ENCODE measurements around the gene ZNF568. TPM values are rescaled to one million over a fixed set of nuclear protein-coding genes. Genes with fewer than 3 reads are reported as not detected.

Gene ZNF568
- total RNA-seq, 2 experiments from 2014 or later, result 13.2 to 14.7 TPM

DNA sequence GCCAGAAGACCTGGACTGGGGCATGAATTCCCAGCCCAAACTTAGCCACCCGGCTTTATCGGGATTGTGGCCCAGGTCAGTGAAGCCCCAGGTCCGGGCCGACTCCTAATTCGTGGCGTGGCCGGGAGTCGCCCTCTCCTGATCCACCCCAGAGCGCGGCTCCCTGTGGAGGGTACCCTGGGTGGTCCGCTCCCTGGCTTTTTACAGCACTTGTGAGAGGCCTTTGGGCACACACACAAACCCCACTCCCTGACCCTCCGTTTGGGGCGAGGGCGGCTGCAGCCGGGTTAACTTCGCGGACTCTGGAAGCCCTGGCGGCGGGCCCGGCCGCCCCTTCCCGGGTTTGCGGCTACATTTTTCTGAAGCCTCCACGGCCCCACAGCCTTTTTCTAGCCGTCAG is 56.4 kb downstream of the ZNF568 start:
- peaks cover 29% of the 10 kb centered on the region for H3K36me3 Mint-ChIP-seq
- POLR2A ChIA-PET, result no interaction called here
- DNase-seq, result no peak
- no peak for ATAC-seq (ENCODE audit: low read depth)
- H3K4me3 Mint-ChIP-seq, result peak overlapping the region; percentile 95
- peak overlapping the region; percentile 92 for H3K27ac Mint-ChIP-seq
- no peaks in the 10 kb centered on the region for H3K27me3 Mint-ChIP-seq
- H3K9me3 Mint-ChIP-seq, result peaks cover 13% of the 10 kb centered on the region
- peaks cover 11% of the 10 kb centered on the region for H3K4me1 Mint-ChIP-seq

DNA sequence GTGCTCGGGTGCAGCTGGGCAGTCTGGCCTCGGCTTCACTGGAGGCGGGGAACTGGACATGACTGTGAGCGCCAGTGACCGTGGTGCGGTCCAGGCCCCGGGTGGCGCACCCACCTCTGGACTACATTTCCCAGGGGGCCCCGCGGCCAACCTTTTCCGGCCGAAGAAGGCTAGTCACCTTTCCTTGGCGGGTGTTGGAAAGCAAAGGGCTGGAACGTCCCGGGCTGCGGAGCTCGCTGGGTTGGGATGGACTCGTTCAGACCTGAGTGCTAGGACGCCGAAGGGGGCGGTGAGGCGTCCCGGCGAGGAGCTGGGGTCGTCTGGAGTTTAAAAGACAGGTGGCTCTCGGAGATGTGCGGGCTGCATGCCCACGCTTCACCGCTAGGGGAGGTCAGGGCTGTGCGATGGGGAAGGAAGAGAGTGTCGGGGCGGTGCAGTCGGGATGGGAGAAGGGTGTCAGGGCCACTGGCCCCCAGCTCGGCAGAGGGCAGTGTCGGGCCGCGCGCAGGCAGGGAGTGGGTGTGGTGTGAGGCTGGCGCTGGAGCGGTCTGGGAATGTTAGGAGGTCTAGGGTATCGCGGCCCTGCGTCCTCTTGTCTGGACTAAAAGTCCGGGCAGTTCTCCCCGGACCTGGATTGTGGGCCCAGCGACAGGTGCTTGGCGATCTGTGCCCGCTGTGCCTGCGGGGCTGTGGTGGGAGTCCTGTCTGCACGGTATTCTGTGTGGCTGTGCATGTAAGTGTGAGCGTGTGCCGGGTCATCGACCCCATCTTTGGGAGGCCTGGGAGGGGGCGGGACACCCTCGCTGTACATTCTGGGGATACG is 57.1 kb downstream of the ZNF568 start:
- Mint-ChIP-seq H3K4me3 (peak overlapping the region; percentile 95), H3K27ac (peak overlapping the region; percentile 92), H3K4me1 (peaks cover 11% of the 10 kb centered on the region), H3K9me3 (peaks cover 13% of the 10 kb centered on the region), H3K36me3 (peaks cover 35% of the 10 kb centered on the region), H3K27me3 (no peaks in the 10 kb centered on the region)
- POLR2A ChIA-PET, result interaction anchor here (1.6 kb wide), 1 partner anchor 344 kb away, joined by 4 read pairs; no protein-coding TSS in a partner anchor
- ATAC-seq (ENCODE audit: low read depth), result peak; percentile 98
- peak; percentile 83 for DNase-seq

DNA sequence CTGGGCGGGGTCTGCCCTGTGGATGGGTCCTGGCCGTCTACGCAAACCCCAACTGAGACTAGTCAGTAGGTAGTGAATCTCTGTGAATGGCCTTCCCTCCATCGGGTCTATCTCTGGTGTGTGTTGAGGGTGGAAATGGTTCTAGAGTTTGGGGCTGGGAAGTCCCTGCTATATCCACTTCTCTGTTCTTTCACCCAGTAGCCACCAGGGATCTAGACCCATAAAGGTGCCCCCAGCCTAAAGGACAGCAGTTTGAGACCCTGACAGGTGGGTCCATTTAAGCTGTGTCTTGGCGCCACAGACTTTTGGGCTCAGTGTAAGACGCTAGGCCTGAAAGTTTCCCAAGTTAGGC is 57.7 kb downstream of the ZNF568 start:
- peaks cover 11% of the 10 kb centered on the region for H3K4me1 Mint-ChIP-seq
- peak overlapping the region; percentile 92 for H3K27ac Mint-ChIP-seq
- H3K9me3 Mint-ChIP-seq, result peaks cover 18% of the 10 kb centered on the region
- H3K27me3 Mint-ChIP-seq, result no peaks in the 10 kb centered on the region
- H3K4me3 Mint-ChIP-seq, result peak overlapping the region; percentile 95
- POLR2A ChIA-PET, result interaction anchor here (1.6 kb wide), 1 partner anchor 344 kb away, joined by 4 read pairs; no protein-coding TSS in a partner anchor
- peaks cover 41% of the 10 kb centered on the region for H3K36me3 Mint-ChIP-seq
- ATAC-seq (ENCODE audit: low read depth) (no peak), DNase-seq (no peak)

DNA sequence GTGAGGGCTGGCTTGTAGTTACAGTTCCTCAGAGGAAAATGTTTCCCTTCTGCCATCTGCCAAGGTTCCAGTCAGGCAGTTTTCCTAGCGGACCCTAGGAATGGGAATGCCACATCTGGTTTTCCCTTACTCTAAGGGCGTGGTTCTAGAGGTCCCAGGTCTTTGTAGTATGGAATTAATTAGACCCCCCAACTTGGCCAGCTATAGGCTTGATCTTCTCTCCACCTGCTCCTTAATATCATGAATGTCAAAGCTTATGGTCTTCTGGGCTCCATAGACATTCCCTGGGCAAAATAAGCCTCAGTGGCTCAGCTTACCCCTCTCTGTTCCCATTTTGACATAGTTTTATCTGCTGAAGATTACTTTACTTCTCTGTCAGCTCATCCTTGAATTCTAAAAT is 70.0 kb downstream of the ZNF568 start:
- Mint-ChIP-seq H3K27ac (no peak overlapping the region), H3K9me3 (peaks cover 27% of the 10 kb centered on the region), H3K36me3 (peaks cover 53% of the 10 kb centered on the region), H3K4me3 (no peak overlapping the region), H3K4me1 (no peaks in the 10 kb centered on the region), H3K27me3 (no peaks in the 10 kb centered on the region)
- no peak for ATAC-seq (ENCODE audit: low read depth)
- POLR2A ChIA-PET, result no interaction called here
- DNase-seq, result no peak

DNA sequence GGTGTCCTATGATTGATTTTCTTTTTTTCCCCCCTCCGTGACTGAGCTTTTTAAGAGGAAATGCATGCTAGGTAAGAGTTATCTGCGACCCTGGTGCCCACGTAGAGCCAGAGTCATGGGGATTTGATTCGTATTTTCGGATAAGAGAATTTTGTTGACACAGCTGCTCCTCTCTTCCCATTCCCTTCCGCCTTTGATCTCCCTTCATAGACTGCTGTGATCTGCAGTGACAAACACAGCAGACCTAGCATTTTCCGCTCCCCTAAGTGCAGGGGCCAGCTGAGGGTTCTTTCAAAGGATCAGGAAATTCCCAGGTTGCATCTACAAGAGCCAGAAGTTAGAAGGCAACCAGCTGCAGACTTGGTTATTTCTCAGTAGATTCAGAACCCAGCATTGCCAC is 70.5 kb downstream of the ZNF568 start:
- Mint-ChIP-seq H3K4me1 (no peaks in the 10 kb centered on the region), H3K36me3 (peaks cover 57% of the 10 kb centered on the region), H3K27me3 (no peaks in the 10 kb centered on the region), H3K9me3 (peaks cover 30% of the 10 kb centered on the region), H3K4me3 (no peak overlapping the region), H3K27ac (no peak overlapping the region)
- no peak for ATAC-seq (ENCODE audit: low read depth)
- no peak for DNase-seq
- POLR2A ChIA-PET, result no interaction called here

DNA sequence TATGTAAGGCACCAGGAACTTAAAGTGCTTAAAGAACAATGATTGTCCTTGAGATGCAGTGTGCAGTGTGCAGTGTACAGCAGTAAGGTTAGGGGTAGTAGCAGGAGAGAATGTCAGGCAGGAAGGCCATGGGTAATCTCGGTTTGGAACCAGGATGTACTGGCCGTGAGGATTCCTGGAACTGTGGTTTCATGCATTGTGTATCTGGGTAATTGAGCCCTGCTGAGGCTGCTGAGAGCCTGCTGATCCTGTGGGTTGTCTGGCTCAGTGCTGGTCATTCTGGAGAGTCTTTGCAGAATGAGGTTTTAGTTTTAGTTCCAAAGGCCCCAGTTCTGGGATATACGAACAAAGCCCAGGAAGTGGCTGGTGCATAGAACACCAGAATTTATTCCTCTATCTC is 71.0 kb downstream of the ZNF568 start:
- no peaks in the 10 kb centered on the region for H3K4me1 Mint-ChIP-seq
- H3K27me3 Mint-ChIP-seq, result no peaks in the 10 kb centered on the region
- no peak overlapping the region for H3K4me3 Mint-ChIP-seq
- H3K36me3 Mint-ChIP-seq, result peaks cover 57% of the 10 kb centered on the region
- ATAC-seq (ENCODE audit: low read depth) (no peak), DNase-seq (no peak)
- H3K27ac Mint-ChIP-seq, result no peak overlapping the region
- POLR2A ChIA-PET, result no interaction called here
- peaks cover 33% of the 10 kb centered on the region for H3K9me3 Mint-ChIP-seq

DNA sequence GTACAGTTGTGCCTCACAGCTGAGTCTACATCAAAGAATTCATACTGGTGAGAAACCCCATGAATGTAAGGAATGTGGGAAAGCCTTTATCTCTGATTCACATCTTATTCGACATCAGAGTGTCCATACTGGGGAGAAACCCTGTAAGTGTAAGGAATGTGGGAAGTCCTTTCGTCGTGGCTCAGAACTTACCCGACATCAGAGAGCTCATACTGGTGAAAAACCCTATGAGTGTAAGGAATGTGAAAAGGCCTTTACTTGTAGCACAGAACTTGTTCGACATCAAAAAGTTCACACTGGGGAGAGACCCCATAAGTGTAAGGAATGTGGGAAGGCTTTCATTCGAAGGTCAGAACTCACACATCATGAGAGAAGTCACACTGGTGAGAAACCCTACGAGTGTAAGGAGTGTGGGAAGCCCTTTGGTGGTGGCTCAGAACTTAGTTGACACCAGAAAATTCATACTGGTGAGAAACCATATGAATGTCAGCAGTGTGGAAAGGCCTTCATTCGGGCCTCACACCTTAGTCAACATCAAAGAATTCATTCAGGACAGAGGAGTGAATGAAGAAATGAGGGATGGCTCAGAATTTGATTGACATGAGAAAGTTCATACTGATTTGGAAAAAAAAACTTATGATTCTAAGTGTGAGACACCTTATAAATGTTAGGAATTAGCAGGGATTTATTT is 81.2 kb downstream of the ZNF568 start:
- POLR2A ChIA-PET, result no interaction called here
- H3K9me3 Mint-ChIP-seq, result peaks cover 38% of the 10 kb centered on the region
- H3K4me1 Mint-ChIP-seq, result no peaks in the 10 kb centered on the region
- H3K36me3 Mint-ChIP-seq, result peaks cover 56% of the 10 kb centered on the region
- no peak overlapping the region for H3K4me3 Mint-ChIP-seq
- ATAC-seq (ENCODE audit: low read depth), result no peak
- no peak for DNase-seq
- H3K27ac Mint-ChIP-seq, result no peak overlapping the region
- no peaks in the 10 kb centered on the region for H3K27me3 Mint-ChIP-seq

DNA sequence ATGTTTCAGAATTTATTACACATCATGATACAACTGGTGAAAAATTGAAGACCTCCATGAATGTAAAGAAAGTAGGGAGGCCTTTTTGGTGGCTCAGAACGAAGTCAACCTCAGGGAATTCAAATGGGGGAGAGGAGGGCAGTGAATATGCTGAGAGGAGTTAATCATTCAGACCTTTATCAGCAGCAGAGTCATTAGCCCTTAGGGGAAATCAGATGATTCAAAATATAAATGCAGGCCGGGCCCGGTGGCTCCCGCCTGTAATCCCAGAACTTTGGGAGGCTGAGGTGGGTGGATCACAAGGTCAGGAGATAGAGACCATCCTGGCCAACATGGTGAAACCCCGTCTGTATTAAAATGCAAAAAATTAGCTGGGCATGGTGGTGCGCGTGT is 81.7 kb downstream of the ZNF568 start:
- H3K27ac Mint-ChIP-seq, result no peak overlapping the region
- ATAC-seq (ENCODE audit: low read depth) (no peak), DNase-seq (no peak)
- no peaks in the 10 kb centered on the region for H3K4me1 Mint-ChIP-seq
- POLR2A ChIA-PET, result no interaction called here
- H3K36me3 Mint-ChIP-seq, result peaks cover 51% of the 10 kb centered on the region
- peaks cover 36% of the 10 kb centered on the region for H3K9me3 Mint-ChIP-seq
- no peak overlapping the region for H3K4me3 Mint-ChIP-seq
- no peaks in the 10 kb centered on the region for H3K27me3 Mint-ChIP-seq

DNA sequence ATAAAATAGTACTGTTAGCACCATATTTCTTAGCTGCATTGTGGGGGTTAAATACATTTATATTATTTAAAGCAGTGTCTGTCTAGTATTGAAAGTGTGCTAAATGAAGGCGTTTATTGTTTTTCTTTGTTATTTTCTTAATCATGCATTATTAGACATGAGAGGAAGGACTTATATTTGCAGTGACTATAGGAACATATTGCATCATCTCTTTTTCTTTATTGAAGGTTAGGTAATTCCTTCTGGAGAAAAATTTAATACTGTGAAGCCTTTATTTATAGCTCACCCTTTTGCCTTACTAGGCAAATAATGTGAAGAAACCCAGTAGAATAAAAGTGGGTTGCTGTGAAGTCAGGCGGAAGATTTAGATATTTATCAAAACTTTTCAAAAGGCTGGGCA is 83.2 kb downstream of the ZNF568 start:
- Mint-ChIP-seq H3K9me3 (peaks cover 29% of the 10 kb centered on the region), H3K27ac (no peak overlapping the region), H3K4me1 (no peaks in the 10 kb centered on the region), H3K4me3 (no peak overlapping the region), H3K27me3 (no peaks in the 10 kb centered on the region), H3K36me3 (peaks cover 38% of the 10 kb centered on the region)
- ATAC-seq (ENCODE audit: low read depth) (no peak), DNase-seq (no peak)
- POLR2A ChIA-PET, result no interaction called here

DNA sequence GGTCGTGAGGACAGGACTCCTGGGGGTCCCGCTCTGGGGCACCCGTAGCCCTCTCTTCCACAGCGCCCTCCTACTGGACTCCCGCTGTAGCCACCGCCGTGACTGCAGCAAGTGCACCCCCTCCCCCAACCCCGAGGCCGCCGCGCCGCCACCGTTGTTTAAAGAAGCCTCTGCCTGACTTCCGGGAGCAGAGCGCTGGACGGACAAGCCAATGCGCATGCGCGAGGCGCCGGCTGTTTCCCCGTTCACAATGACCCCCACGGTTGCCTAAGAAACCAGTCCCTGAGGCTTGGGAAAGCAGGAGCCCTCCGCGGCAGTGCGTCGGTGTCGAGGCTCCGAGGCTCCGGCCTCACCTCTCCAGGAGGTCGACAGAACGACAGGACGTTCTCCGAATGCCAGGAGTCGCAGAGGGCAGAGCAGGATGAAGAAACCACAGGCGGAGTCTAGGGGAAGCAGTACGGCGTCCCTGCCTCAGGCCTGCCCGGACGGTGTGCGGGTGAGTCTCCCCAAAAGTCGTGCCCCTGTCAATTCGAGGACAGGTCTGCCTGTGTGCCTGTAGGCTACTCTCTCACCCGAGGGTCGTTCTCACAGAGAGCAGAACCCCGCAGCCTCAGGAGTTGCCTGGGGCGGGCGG is 91.6 kb downstream of the ZNF568 start:
- ATAC-seq (ENCODE audit: low read depth) (peak; percentile 58), DNase-seq (peak; percentile 78)
- Mint-ChIP-seq H3K4me3 (peak overlapping the region; percentile 81), H3K9me3 (peaks cover 25% of the 10 kb centered on the region), H3K4me1 (peaks cover 2% of the 10 kb centered on the region), H3K27me3 (no peaks in the 10 kb centered on the region), H3K27ac (peak overlapping the region; percentile 81), H3K36me3 (peaks cover 13% of the 10 kb centered on the region)
- POLR2A ChIA-PET, result no interaction called here

DNA sequence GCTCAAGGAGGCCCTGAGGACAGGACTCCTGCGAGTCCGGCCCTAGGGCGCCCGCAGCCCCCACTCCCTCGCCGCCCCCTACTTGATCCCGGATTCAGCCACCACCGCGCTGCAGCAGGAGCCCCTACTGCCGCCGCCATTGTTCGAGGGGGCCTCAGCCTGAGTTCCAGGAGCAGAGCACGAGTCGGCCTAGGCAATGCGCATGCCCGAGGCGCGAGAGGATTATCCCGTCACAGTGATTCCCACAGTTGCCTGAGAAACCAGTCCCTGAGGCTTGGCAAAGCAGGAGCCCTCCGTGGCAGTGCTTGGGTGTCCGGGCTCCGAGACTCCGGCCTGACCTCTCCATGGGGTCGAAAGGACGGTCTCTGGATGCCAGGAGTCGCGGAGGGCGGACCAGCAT is 93.7 kb downstream of the ZNF568 start:
- Mint-ChIP-seq H3K27me3 (no peaks in the 10 kb centered on the region), H3K36me3 (peaks cover 14% of the 10 kb centered on the region), H3K4me1 (peaks cover 2% of the 10 kb centered on the region), H3K4me3 (no peak overlapping the region), H3K9me3 (peaks cover 28% of the 10 kb centered on the region), H3K27ac (no peak overlapping the region)
- ATAC-seq (ENCODE audit: low read depth), result no peak
- DNase-seq, result no peak
- POLR2A ChIA-PET, result no interaction called here

DNA sequence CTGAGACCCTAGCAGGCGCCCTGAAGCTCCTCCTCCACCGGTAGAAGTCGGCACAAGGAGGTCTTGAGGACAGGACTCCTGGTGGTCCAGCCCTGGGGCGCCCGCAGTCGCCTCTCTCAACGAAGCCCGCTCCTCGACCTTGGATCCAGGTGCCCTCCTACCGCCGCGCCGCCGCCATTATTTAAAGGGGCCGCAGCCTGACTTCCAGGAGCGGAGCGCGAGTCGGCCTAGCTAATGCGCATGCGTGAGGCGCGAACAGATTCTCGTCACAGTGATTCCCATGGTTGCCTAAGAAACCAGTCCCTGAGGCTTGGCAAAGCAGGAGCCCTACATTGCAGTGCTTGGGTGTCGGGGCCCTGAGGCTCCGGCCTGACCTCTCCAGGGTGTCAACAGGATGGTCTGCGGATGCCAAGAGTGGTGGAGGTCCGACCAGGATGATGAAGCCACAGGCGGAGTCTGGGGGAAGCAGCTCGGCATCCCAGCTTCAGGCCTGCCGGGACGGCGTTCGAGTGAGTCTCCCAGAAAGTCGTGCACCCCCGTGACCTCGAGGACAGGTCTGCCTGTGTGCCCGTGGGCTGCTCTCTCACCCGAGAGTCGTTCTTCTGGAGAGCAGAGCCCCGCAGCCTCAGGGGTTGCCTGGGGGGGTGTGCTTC is 96.1 kb downstream of the ZNF568 start:
- H3K27me3 Mint-ChIP-seq, result no peaks in the 10 kb centered on the region
- H3K36me3 Mint-ChIP-seq, result peaks cover 15% of the 10 kb centered on the region
- ATAC-seq (ENCODE audit: low read depth) (no peak), DNase-seq (no peak)
- H3K4me3 Mint-ChIP-seq, result no peak overlapping the region
- H3K27ac Mint-ChIP-seq, result no peak overlapping the region
- peaks cover 2% of the 10 kb centered on the region for H3K4me1 Mint-ChIP-seq
- peaks cover 28% of the 10 kb centered on the region for H3K9me3 Mint-ChIP-seq
- POLR2A ChIA-PET, result no interaction called here

DNA sequence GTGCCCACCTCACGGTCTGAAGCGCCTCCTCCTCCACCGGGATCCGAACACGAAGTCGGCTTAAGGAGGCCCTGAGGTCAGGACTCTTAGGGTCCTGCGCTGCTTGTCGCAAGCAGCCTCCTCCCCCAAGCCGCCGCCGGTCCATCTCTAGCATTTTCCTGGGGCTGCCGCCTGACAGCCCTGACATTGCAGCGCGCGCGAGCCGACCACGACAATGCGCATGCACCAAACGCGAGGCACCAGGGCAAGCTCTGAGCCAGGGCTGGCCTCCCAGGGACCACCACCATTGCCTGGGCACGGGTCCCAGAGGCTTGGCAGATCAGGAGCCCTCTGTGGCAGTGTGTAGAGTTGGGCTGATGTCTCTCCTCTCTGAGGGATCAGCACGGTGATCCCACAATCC is 98.3 kb downstream of the ZNF568 start:
- Mint-ChIP-seq H3K36me3 (peaks cover 10% of the 10 kb centered on the region), H3K27ac (no peak overlapping the region)

More for the DNA sequence above, 98.3 kb downstream of the ZNF568 start:
- no peak overlapping the region for H3K4me3 Mint-ChIP-seq
- H3K9me3 Mint-ChIP-seq, result peaks cover 25% of the 10 kb centered on the region
- POLR2A ChIA-PET, result no interaction called here
- H3K4me1 Mint-ChIP-seq, result no peaks in the 10 kb centered on the region
- no peak for ATAC-seq (ENCODE audit: low read depth)
- DNase-seq, result no peak
- no peaks in the 10 kb centered on the region for H3K27me3 Mint-ChIP-seq

All from activated naive CD8-positive, alpha-beta T cell treated with anti-CD3 and anti-CD28 coated beads, Interleukin-2, amount 10 ng/mL, durations not matched to agents 7 days and 5 days (primary cell).